RPMI8226 (cell line): ENCODE measurements around the gene ATRIP.

Experiments
- DNase-seq: peaks from one replicate; pipeline ENCODE4 v3.0.0-alpha.2; 2015

Gene ATRIP

GRCh38 chr3:48425281-48425812 lies 21.2 kb upstream of the ATRIP start:
- no peak for DNase-seq

DNA sequence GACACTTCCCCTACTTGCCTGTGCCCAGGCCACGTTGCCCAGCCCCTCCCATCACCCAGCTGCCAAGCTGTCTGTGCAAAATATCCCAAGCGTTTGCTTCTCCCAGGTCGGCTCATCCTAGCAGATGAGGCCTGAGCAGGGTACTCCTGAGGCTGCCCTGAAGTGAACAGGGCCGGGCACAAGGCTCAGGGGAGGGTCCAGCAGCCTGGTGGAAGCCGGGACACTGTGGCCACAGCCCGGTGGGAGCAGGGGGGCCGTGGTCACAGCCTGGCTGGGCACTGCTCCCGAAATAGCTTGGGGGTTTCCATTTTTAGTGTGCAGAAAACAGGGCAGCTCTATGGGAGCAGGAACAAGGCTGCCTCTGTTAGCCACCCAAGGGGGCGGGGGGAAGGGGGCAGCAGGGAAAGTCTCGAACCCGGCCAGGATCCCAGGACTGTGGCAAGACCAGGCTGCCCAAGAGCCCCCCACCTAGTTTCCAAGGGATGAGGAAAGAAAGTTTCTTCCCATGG lies 20.1 kb upstream of the ATRIP start:
- DNase-seq, result no peak

DNA sequence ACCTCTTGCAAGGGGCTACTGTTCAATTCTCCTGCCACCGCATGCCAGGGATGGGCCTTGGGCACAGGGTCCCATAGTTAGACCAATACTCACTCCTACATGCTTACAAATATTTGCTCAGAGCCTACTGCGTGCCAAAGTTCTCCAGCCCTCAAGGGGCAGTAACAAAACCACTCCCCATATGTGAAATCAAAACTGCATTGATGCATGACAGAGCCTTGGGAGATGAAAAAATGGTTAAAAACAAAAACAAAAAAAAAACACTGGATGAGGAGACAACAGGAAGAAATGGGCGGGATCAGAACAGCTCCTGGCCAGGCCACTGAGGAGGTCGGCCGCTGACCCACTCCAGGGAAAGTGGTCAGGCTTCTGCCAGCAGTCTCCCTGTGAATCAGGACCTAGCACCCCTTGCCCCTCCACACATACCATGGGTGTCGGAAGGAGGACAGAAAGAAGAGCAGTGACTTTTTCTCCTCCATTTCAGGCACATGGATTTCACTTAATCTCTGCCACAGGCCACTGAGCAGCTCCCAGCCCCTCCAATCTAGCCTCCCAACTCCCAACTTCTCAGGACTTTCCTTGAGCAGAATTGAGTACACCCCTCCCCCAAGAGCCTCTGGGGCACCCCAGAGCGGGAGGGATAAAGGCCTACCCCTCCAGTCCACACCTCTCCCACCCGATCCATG lies 19.4 kb upstream of the ATRIP start:
- DNase-seq, result no peak

- DNase-seq, result no peak
Measured at GRCh38 chr3:48427630-48427962, 18.9 kb upstream of the ATRIP start.

GRCh38 chr3:48428088-48428571 lies 18.4 kb upstream of the ATRIP start:
- DNase-seq, result no peak

DNA sequence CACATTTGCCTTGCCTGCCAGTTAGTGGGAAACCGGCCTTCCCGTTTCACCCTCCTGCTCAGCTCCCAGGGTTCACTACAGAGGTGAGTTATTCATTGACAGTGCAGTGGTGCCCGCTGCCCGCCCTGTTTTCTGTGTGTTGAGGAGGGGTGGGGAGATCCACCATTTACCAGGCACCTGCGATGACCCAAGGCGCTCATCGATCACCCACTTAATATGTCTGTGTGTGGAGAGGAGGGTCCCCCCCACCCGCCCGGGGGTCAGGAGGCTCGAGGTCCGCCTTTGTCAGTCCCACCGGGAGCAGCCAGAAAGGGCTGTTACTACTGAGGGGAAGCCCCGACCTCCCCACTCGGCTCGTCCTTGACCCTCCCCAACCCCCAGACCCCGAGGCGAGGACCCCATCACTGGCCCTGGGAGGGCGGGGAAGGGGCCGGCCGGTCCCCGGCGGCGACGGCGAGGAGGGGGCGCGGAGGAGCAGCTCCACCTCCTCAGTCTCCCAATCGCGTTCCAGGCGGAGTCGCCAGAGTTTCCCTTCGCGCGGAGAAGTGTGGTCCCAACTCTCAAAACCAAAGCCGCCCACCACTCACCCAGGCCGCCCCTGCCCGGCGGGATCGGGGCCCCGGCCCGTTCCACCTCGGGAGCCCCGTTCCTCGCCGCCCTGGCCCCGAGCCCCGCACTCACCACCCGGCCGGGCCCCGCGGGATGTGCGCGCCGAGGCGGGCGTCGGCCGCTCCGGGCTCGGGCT lies 17.8 kb upstream of the ATRIP start:
- DNase-seq, result no peak

- DNase-seq, result peak; percentile 59
Measured at GRCh38 chr3:48429317-48429959, 17.1 kb upstream of the ATRIP start.

DNA sequence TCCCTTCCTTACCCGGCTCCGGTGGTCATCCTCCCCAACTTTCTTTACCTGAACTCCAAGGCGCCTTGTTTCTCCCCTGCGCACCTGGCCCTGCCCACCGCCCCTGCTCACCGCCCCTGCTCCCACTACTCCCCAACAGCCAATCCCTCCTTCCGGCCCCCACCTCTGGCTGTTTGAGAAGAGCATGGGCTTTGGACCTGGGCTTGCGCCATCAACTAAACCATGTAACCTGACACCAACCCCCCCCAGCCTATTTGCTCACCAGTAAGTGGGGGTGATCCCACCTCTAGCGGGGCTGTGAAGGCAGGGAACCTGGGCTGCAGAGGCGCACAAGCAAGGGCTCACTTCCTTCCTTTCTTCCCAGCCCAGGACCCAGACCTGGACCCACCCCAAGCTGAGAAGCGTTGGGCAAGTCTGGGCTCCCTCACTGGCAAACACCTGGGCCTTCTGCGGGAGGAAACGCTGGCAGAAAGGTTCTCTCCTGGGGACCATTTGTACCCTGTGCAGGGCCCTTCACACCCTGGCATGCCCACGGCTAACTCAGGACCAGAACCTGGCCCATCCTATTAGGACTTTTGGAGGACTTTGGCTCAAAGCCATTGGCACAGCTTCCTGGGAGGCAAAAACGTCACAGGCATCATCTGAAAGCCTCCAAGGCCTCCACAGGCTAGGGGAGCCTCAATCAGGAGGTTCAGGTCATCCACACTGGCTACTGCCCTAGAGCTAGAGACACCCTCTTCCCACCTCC lies 16.4 kb upstream of the ATRIP start, which contains the start of gene PLXNB1:
PLXNB1 (minus strand) TSS at position 127 of the 748 bp plus-strand sequence. CDS start 5,475 bp downstream, outside the sequence.
- no peak for DNase-seq

DNA sequence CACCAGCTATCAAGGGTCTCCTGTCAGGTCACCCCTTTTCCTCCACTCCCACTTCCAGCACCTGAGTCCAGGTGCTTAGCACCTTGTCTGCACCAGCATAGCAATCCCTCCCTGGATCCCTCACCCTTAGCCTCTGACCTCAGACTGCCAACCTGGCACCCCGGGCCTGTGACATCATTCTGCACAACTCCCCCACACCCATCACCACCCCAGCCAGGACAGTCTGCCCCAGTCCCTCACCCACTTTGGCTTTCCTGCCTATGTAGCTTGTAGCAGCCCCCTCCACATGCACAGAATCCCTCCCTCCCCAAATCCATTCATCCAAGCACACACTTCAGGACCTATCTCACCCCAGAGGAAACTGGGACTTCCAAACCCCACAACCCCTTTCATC lies 15.8 kb upstream of the ATRIP start:
- no peak for DNase-seq

GRCh38 chr3:48431224-48432029 lies 15.1 kb upstream of the ATRIP start:
- no peak for DNase-seq

- no peak for DNase-seq
Measured at GRCh38 chr3:48432411-48433371, 13.8 kb upstream of the ATRIP start.

- no peak for DNase-seq
Measured at GRCh38 chr3:48433472-48434118, 12.9 kb upstream of the ATRIP start.

DNA sequence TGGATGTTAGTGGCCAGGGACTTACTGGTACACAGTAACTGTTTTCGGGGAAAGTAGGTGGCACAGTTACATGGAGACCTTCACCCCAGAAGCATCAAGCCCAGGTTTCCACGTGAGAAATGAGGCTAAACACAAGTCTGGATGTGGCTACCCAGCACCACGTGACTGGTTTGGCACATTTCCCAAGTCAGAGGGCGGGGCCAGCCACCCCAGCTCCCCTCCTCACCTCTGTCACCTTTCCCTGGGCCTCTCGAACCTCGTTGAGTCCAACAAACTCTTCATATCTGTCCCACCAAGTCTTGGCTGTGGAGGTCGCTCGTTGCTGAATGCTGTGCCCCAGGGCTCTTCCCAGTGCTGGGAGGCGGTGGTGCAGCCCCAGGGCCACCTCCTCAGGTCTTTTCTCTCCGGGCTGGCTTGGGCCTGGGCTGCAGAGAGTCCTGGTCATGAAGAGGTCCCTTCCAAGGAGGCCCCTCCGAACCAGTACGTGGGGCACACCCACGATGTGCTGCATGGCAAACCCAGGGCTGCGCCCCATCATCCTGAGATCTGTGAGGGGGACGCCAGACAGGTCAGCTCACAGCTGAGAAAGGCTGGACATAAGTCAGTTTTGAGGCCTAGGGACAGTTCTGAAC lies 11.8 kb upstream of the ATRIP start:
- no peak for DNase-seq

GRCh38 chr3:48435223-48435595 lies 11.3 kb upstream of the ATRIP start:
- DNase-seq, result no peak

DNA sequence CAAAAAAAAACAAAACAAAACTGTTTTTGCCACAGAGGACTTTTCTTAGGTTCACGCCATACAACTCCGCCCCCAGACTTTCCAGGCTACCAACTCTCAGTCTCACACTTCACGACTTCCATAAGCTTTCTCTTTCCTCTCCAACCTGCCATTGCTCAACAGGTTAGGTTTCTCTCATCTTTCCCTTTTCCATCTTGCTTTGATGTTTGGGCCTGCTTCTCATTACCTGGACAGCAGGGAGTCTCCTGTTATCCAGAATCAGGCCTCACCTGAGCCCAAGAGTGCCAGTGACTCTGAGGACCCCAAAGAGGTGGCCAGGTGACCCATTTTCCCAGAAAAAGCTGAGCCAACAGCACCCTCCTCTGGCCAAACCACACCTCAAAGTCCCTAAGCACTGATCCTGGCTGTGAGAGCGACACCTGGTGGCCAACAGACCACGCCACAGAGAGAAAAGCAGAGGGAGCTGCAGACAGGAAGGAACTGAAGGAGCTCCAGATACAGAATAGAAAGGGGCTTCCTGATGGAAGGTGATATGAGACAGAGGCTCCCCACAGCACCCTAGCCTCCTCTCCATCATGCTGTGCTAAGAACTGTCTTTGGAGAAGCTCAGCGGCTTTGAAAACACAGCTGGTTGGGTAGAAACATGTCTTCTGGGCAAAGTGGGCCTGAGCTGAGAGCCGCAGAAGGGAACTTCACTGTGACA lies 10.6 kb upstream of the ATRIP start:
- peak; percentile 87 for DNase-seq

DNA sequence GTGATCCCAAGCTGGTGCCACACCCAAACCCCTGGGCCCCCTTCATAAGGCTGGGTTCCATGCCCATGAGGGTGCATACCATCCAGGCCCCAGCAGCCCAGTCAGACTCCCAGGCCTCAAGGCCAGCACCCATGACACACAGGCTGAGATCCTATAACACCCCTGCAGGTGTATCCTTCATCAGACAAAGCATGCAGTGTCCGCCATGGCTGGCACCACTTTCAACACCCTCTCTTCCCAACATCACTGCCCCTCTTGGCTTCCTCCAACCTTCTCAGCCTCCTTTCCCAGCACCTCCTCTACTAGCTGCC lies 10.1 kb upstream of the ATRIP start:
- no peak for DNase-seq

DNA sequence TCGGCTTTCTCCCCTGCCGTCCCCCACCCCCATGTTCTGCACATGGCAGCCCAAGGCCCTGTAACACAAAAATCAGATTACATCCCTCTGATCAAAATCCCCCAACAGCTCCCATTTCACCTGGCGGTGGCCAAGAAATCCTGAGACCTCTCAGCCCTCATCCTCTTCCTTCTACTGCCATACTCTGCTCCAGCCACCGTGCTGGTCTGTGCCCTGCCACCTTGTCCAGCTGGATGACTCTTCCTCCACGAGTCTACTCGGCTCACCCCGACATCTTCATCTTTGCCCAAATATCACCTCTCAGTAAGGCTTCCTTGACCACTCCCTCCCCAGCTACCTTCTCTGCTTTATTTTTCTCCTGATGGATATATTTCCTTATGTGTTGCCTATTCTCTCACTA lies 9.7 kb upstream of the ATRIP start:
- no peak for DNase-seq

DNA sequence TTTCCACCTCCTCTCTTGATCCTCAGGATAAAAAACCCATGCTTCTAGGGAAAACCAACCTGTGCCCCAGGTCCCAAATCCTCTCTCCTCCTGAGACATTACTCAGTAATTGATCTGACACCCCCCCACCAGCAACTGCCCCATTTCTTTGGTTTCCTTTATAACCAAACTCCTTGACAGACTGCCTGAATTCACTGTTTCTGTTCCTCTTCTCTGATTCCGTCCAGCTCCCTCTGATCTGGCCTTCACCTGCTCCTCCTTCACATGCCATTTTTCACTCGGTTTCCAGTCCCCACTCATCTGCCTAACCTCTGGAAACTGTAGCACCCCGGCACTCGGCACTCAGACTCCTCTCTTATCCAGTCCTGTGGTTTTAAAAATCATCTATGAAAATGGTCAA lies 8.7 kb upstream of the ATRIP start:
- no peak for DNase-seq
